Measurements from ENCODE around the gene SYPL2. TPM values are rescaled to one million over a fixed set of nuclear protein-coding genes. Genes with fewer than 3 reads are reported as not detected.

SYPL2 gene
- total RNA-seq, 1 experiment from 2014 or later, result 1.3 TPM

- H3K9ac ChIP-seq (ENCODE audit: low read length), result peak overlapping the region; percentile 75
- ATAC-seq (peak; percentile 18), DNase-seq (ENCODE audit: low read depth, low spot score) (no peak)
- H3K79me2 ChIP-seq (ENCODE audit: insufficient read depth, low read length), result 0 out of 2 replicates have a peak, but pooled peaks cover 4% of the 10 kb centered on the region
- H3K36me3 ChIP-seq (ENCODE audit: control insufficient read depth in 1 of 2, insufficient read depth in 2 of 2, low read length in 2 of 2), result no peaks in the 10 kb centered on the region
- no peaks in the 10 kb centered on the region for H3K9me2 ChIP-seq (ENCODE audit: insufficient read depth)
- no peaks in the 10 kb centered on the region for H3K9me3 ChIP-seq (ENCODE audit: control insufficient read depth in 1 of 2, insufficient read depth in 1 of 2, low read depth in 1 of 2, low read length in 2 of 2)
- CTCF ChIA-PET, result no interaction called here
- no peaks in the 10 kb centered on the region for H4K20me1 ChIP-seq (ENCODE audit: insufficient read depth)
- TSS peak; percentile 57 for BruUV-seq (replicated peaks)
- 0 out of 2 replicates have a peak, but pooled peaks cover 6% of the 10 kb centered on the region for H3K27me3 ChIP-seq (ENCODE audit: insufficient read depth, low read length)
- peak overlapping the region; percentile 98 for H3K4me2 ChIP-seq (ENCODE audit: low read length)
- intact Hi-C loops (cut with micrococcal nuclease), result loop anchor here (5.0 kb wide), 1 partner anchor 57 kb away; the partner anchor contains the start of gene PSMA5
- RAD21 ChIA-PET (ENCODE audit: low non-redundant PET in 1 of 2, low total read pairs in 2 of 2, uncharacterized antibody in 2 of 2, unreplicated experiment in 2 of 2), result no interaction called here
- peak overlapping the region; percentile 82 for H2AFZ ChIP-seq (ENCODE audit: low read depth, low read length, poor library complexity, severe bottlenecking)
- peaks cover 8 to 21% of the 10 kb centered on the region in 2 experiments; a peak in 3 of 4 replicates for H3K4me1 ChIP-seq (ENCODE audit: control insufficient read depth in 1 of 2, insufficient read depth in 2 of 2, low read length in 2 of 2)
- peak overlapping the region; percentile 77 to 91 for H3K4me3 ChIP-seq (replicated peaks in 1 of 2; ENCODE audit: low read depth in 1 of 2, low read length in 2 of 2)
- H3K27ac ChIP-seq (ENCODE audit: low read depth, low read length), result peak overlapping the region; percentile 77
- TF ChIP-seq YY1 (IDR thresholded peaks at IDR 0.05; ENCODE audit: extremely low read depth, insufficient replicate concordance, low read depth, low read length) (no peak), ATF3 (IDR thresholded peaks at IDR 0.05) (no peak), SIN3A (IDR thresholded peaks at IDR 0.05; ENCODE audit: low read depth) (no peak), POLR2A (IDR thresholded peaks at IDR 0.05; ENCODE audit: borderline replicate concordance, extremely low read depth, insufficient read depth, insufficient read length) (peak; percentile 11), TCF7L2 (IDR thresholded peaks at IDR 0.05; ENCODE audit: borderline replicate concordance, extremely low read depth, insufficient read depth, insufficient read length) (no peak), MAX (IDR thresholded peaks at IDR 0.05) (peak; percentile 5; the same call in 1 of the 2 replicates), CEBPB (IDR thresholded peaks at IDR 0.05; ENCODE audit: low read depth) (no peak), FOSL1 (IDR thresholded peaks at IDR 0.05; ENCODE audit: low read depth) (no peak), RAD21 (IDR thresholded peaks at IDR 0.05; ENCODE audit: low read depth) (no peak), JUND (IDR thresholded peaks at IDR 0.05) (no peak), EZH2 (IDR thresholded peaks at IDR 0.05) (no peak), ZBTB33 (IDR thresholded peaks at IDR 0.05; ENCODE audit: extremely low read depth, insufficient replicate concordance, low read length) (no peak), POLR2AphosphoS5 (IDR thresholded peaks at IDR 0.05; ENCODE audit: low read depth, low read length) (no peak), CTCF (IDR thresholded peaks at IDR 0.05 in 2 of 3, conservative IDR thresholded peaks at IDR 0.05 in 1 of 3; ENCODE audit: borderline replicate concordance in 1 of 3, insufficient read depth in 1 of 3, low read depth in 2 of 3, low read length in 2 of 3) (no peak)
- POLR2A ChIA-PET, result interaction anchor here (0.7 to 0.8 kb wide), 2 partner anchors 64 kb away, joined by 3 read pairs; partner anchors contain the start of gene GNAI3
Observed at GRCh38 chr1:109484519-109484975, 18.2 kb downstream of the SYPL2 start.
